Measurements from ENCODE around the gene GRIA4. TPM values are rescaled to one million over a fixed set of nuclear protein-coding genes. Genes with fewer than 3 reads are reported as not detected.

GRIA4 gene
- total RNA-seq, 4 donors from 2014 or later, result 0.08 to 1.0 (median 0.76) TPM

- no peak overlapping the region for H3K4me3 ChIP-seq (ENCODE audit: low read depth, poor library complexity, severe bottlenecking)
- TF ChIP-seq, protein P1, sequence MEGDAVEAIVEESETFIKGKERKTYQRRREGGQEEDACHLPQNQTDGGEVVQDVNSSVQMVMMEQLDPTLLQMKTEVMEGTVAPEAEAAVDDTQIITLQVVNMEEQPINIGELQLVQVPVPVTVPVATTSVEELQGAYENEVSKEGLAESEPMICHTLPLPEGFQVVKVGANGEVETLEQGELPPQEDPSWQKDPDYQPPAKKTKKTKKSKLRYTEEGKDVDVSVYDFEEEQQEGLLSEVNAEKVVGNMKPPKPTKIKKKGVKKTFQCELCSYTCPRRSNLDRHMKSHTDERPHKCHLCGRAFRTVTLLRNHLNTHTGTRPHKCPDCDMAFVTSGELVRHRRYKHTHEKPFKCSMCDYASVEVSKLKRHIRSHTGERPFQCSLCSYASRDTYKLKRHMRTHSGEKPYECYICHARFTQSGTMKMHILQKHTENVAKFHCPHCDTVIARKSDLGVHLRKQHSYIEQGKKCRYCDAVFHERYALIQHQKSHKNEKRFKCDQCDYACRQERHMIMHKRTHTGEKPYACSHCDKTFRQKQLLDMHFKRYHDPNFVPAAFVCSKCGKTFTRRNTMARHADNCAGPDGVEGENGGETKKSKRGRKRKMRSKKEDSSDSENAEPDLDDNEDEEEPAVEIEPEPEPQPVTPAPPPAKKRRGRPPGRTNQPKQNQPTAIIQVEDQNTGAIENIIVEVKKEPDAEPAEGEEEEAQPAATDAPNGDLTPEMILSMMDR (IDR thresholded peaks at IDR 0.05), result no peak
- TF ChIP-seq POLR2A (IDR thresholded peaks at IDR 0.05), result no peak
- 74 to 84% methylated on average over 2 of the region's 2 CpGs for WGBS, 2 donors
- intact Hi-C loops (cut with DNase I; ENCODE audit: low total_unique reads), result no loop called here
- DNase-seq (ENCODE audit: low spot score in 2 of 2), result no peak
These were observed 401.6 kb downstream of the GRIA4 start for GRCh38 chr11:106011481-106011880.

DNA sequence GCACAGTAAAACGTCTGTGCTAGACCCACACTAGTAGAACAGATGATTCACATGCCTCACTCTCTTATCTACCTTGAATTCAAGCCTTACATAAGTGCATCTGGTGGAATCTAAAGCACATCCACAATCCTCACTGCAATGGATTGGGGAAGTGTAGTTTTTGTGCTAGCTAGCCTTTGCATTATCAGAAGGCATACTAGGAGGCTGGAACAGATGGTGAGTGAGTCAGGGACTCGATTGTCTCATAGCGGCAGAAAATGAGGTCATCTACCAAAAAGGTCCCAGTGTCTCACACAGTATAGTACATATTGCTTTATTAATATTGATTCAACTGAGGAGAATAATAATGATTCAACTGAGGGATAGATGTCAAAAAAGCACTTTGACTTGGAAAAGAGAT is 402.9 kb downstream of the GRIA4 start:
- TF ChIP-seq, protein P1 (IDR thresholded peaks at IDR 0.05), result no peak
- no peak for TF ChIP-seq POLR2A (IDR thresholded peaks at IDR 0.05)
- H3K4me3 ChIP-seq (ENCODE audit: low read depth, poor library complexity, severe bottlenecking), result no peak overlapping the region
- WGBS, 2 donors, result 69 to 74% methylated on average over 3 of the region's 3 CpGs
- DNase-seq (ENCODE audit: low spot score in 2 of 2), result no peak
- intact Hi-C loops (cut with DNase I; ENCODE audit: low total_unique reads), result no loop called here

DNA sequence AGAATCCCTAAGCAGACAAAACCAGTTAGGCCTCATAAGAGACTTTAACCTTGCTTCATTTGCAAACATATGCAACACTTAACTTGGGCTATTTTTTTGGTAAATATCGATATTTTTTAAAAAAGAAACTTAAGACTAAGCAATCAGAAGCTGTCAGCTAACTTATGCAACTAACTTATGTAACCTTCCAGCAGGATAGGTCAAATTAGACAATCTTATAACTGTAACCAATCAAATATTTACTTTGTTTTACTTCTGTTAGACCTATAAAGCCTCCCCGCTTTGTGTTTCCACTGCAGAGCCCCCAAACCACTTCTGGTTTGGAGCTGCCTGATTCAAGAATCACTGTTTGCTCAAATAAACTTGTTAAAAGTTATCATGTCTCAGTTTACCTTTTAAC is 404.2 kb downstream of the GRIA4 start:
- WGBS, 2 donors, result 94% methylated on average over 2 of the region's 2 CpGs
- intact Hi-C loops (cut with DNase I; ENCODE audit: low total_unique reads), result no loop called here
- DNase-seq (ENCODE audit: low spot score in 2 of 2), result no peak
- no peak overlapping the region for H3K4me3 ChIP-seq (ENCODE audit: low read depth, poor library complexity, severe bottlenecking)
- no peak for TF ChIP-seq POLR2A (IDR thresholded peaks at IDR 0.05)
- TF ChIP-seq, protein P1 (IDR thresholded peaks at IDR 0.05), result no peak

DNA sequence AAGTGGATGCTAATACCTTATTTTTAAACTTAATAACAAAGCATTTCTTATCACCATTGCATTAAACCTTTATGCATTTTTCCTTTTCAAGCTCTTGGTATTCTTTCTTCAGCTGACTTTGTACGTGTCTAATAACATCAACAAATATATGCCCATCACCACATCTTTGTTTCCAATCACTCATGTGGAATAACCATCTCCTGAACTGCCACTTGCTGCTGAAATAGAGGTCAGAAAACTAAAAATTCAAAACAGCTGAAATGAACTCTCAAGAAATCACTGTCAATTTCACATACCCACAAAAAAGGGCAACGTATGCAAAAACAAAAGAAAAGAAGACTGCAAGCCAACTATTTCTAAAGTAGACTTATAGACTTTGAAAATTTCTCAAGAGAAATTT is 404.7 kb downstream of the GRIA4 start:
- intact Hi-C loops (cut with DNase I; ENCODE audit: low total_unique reads), result no loop called here
- WGBS, 2 donors, result 84 to 88% methylated on average over 2 of the region's 2 CpGs
- DNase-seq (ENCODE audit: low spot score in 2 of 2), result no peak
- no peak overlapping the region for H3K4me3 ChIP-seq (ENCODE audit: low read depth, poor library complexity, severe bottlenecking)
- TF ChIP-seq POLR2A (IDR thresholded peaks at IDR 0.05), result no peak
- TF ChIP-seq, protein P1 (IDR thresholded peaks at IDR 0.05), result no peak

GRCh38 chr11:106015066-106015465 is 405.2 kb downstream of the GRIA4 start:
- no peak overlapping the region for H3K4me3 ChIP-seq (ENCODE audit: low read depth, poor library complexity, severe bottlenecking)
- 81 to 85% methylated on average over 2 of the region's 2 CpGs for WGBS, 2 donors
- intact Hi-C loops (cut with DNase I; ENCODE audit: low total_unique reads), result no loop called here
- TF ChIP-seq, protein P1 (IDR thresholded peaks at IDR 0.05), result no peak
- no peak for TF ChIP-seq POLR2A (IDR thresholded peaks at IDR 0.05)
- no peak for DNase-seq (ENCODE audit: low spot score in 2 of 2)

DNA sequence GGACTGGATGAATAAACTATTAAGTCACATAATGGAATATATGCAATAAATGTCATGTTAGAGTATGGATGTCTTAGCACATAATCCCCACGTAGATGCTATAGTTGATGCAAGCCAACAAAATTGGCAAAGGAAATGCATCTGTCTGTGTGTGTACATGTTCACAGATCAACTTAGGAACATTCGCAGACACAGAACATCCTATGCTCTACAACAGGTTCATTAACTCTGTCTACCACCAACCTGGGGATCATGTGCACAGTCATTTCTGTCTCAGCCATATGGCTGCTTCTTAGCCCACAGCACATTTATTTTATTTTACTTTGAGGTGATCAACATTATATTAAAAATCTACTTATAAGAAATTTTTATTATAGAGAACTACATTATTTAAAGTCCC is 407.2 kb downstream of the GRIA4 start:
- DNase-seq (ENCODE audit: low spot score in 2 of 2), result no peak
- TF ChIP-seq POLR2A (IDR thresholded peaks at IDR 0.05), result no peak
- TF ChIP-seq, protein P1 (IDR thresholded peaks at IDR 0.05), result no peak
- 81 to 91% methylated on average over 2 of the region's 2 CpGs for WGBS, 2 donors
- intact Hi-C loops (cut with DNase I; ENCODE audit: low total_unique reads), result no loop called here
- no peak overlapping the region for H3K4me3 ChIP-seq (ENCODE audit: low read depth, poor library complexity, severe bottlenecking)

Measured in lower leg skin (tissue), 4 donors.